ENCODE results near the gene ITGAL.

ITGAL gene

GRCh38 chr16:30557957-30558788 lies 85.6 kb downstream of the ITGAL start, which contains the start of gene ZNF764:
TSS of gene ZNF764 (minus strand) at chr16:30558374. CDS start at chr16:30558182, 192 bp downstream.
- TF ChIP-seq CTCF (IDR thresholded peaks at IDR 0.05; ENCODE audit: low read depth, low read length) = no peak
- peak; percentile 91 for DNase-seq (ENCODE audit: extremely low read depth, low read depth)

GRCh38 chr16:30558789-30559377 lies 86.3 kb downstream of the ITGAL start:
- no peak for TF ChIP-seq CTCF (IDR thresholded peaks at IDR 0.05; ENCODE audit: low read depth, low read length)
- DNase-seq (ENCODE audit: extremely low read depth, low read depth) = no peak

GRCh38 chr16:30559690-30560089 lies 87.1 kb downstream of the ITGAL start:
- DNase-seq (ENCODE audit: extremely low read depth, low read depth) = no peak
- TF ChIP-seq CTCF (IDR thresholded peaks at IDR 0.05; ENCODE audit: low read depth, low read length) = no peak

- no peak for TF ChIP-seq CTCF (IDR thresholded peaks at IDR 0.05; ENCODE audit: low read depth, low read length)
- DNase-seq (ENCODE audit: extremely low read depth, low read depth) = no peak
These were observed 88.7 kb downstream of the ITGAL start for GRCh38 chr16:30561089-30561816.

GRCh38 chr16:30562021-30562420 lies 89.5 kb downstream of the ITGAL start:
- no peak for DNase-seq (ENCODE audit: extremely low read depth, low read depth)
- no peak for TF ChIP-seq CTCF (IDR thresholded peaks at IDR 0.05; ENCODE audit: low read depth, low read length)

- TF ChIP-seq CTCF (IDR thresholded peaks at IDR 0.05; ENCODE audit: low read depth, low read length) = no peak
- no peak for DNase-seq (ENCODE audit: extremely low read depth, low read depth)
These were observed 93.0 kb downstream of the ITGAL start for GRCh38 chr16:30565526-30565925.

- no peak for DNase-seq (ENCODE audit: extremely low read depth, low read depth)
- TF ChIP-seq CTCF (IDR thresholded peaks at IDR 0.05; ENCODE audit: low read depth, low read length) = no peak
These were observed 93.4 kb downstream of the ITGAL start for GRCh38 chr16:30565984-30566383.
